ENCODE measurements around the gene NECAB3.

DNA sequence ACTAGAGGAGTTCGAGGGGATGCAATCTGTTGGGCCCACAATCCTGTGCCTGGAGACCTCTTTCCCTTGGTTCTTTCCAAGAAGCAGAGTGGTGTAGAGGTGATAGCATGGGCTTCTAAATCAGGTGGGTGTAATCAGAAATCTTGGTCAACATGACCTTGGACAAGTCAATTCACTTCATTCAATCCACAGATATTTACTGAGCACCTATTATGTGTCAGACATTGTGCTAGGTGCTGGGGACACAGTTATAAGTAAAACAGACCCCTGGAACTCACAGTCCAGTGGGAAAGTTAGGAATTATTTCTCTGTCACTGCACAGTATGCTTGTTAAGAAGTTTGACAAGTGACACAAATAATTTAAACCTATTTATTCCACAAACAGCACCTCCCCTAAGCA, 15.3 kb upstream of the NECAB3 start:
- TF ChIP-seq, protein P1, sequence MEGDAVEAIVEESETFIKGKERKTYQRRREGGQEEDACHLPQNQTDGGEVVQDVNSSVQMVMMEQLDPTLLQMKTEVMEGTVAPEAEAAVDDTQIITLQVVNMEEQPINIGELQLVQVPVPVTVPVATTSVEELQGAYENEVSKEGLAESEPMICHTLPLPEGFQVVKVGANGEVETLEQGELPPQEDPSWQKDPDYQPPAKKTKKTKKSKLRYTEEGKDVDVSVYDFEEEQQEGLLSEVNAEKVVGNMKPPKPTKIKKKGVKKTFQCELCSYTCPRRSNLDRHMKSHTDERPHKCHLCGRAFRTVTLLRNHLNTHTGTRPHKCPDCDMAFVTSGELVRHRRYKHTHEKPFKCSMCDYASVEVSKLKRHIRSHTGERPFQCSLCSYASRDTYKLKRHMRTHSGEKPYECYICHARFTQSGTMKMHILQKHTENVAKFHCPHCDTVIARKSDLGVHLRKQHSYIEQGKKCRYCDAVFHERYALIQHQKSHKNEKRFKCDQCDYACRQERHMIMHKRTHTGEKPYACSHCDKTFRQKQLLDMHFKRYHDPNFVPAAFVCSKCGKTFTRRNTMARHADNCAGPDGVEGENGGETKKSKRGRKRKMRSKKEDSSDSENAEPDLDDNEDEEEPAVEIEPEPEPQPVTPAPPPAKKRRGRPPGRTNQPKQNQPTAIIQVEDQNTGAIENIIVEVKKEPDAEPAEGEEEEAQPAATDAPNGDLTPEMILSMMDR (IDR thresholded peaks at IDR 0.05): no peak
- TF ChIP-seq EP300 (IDR thresholded peaks at IDR 0.05; ENCODE audit: low read depth) (no peak), POLR2AphosphoS5 (IDR thresholded peaks at IDR 0.05) (no peak), POLR2A (IDR thresholded peaks at IDR 0.05) (no peak)

Data from transverse colon (tissue), 4 donors.